OCI-LY7 (cell line): ENCODE data around the gene ASB4. TPM values are rescaled to one million over a fixed set of nuclear protein-coding genes. Genes with fewer than 3 reads are reported as not detected.

Experiments
- BruUV-seq: library from RNA; stranded (reverse); fragments of 400-500 nt; replicated peaks from 2 replicates; lab custom pipeline; 2021; lab: Mats Ljungman, UMichigan
- CTCF ChIA-PET: fragments of 300-600 bp; sonication (Branson Sonifier 250); formaldehyde crosslinking; loops from one replicate; lab custom pipeline; 2022; ENCODE audit warnings: antibody characterized with exemption; ENCODE audit not compliant: unreplicated experiment; lab: Charles Lee
- POLR2A ChIA-PET: fragments of 300-600 bp; sonication (Branson Sonifier 250); formaldehyde crosslinking; loops from one replicate; lab custom pipeline; 2022; ENCODE audit warnings: antibody characterized with exemption; lab: Charles Lee
- DNase-seq: peaks from one replicate; pipeline ENCODE4 v3.0.0-alpha.2; 2015; ENCODE audit warnings: low spot score
- H2AFZ ChIP-seq: fragments of 200-600 bp; sonication (generic), shearing (Covaris generic); 2 replicates; pipeline ENCODE4 v1.6.1; 2014; ENCODE audit warnings: mild to moderate bottlenecking, antibody characterized with exemption, low read length, moderate library complexity
- H3K27ac ChIP-seq: fragments of 200-600 bp; sonication (generic); 2 replicates; pipeline ENCODE4 v1.5.1; 2014; ENCODE audit warnings: mixed run types, low read depth, mild to moderate bottlenecking, moderate library complexity, low read length, inconsistent platforms; ENCODE audit not compliant: poor library complexity, severe bottlenecking
- H3K36me3 ChIP-seq: fragments of 200-600 bp; sonication (generic); 2 replicates; pipeline ENCODE4 v1.6.1; 2014; ENCODE audit warnings: mild to moderate bottlenecking, antibody characterized with exemption, low read length, moderate library complexity, mixed read lengths; ENCODE audit not compliant: insufficient read depth
- H3K4me1 ChIP-seq: fragments of 200-600 bp; sonication (generic); 2 replicates; pipeline ENCODE4 v1.5.1; 2014; ENCODE audit warnings: mild to moderate bottlenecking, low read length; ENCODE audit not compliant: insufficient read depth, poor library complexity, severe bottlenecking
- H3K4me2 ChIP-seq: fragments of 200-600 bp; sonication (generic); 2 replicates; pipeline ENCODE4 v1.6.1; 2014; ENCODE audit warnings: mild to moderate bottlenecking, low read length
- H3K4me3 ChIP-seq: fragments of 200-600 bp; sonication (generic); 2 replicates; pipeline ENCODE4 v1.5.1; 2014; ENCODE audit warnings: mild to moderate bottlenecking, low read depth, low read length; ENCODE audit not compliant: poor library complexity, severe bottlenecking
- H3K79me2 ChIP-seq: fragments of 200-600 bp; sonication (generic); 2 replicates; pipeline ENCODE4 v1.6.1; 2016; ENCODE audit warnings: low read depth, mild to moderate bottlenecking, low read length, moderate library complexity, mixed read lengths; ENCODE audit not compliant: insufficient read depth
- H3K9me2 ChIP-seq: fragments of 200-600 bp; sonication (generic); 2 replicates; pipeline ENCODE4 v1.6.1; 2016; ENCODE audit warnings: mild to moderate bottlenecking, low read length, mixed read lengths; ENCODE audit not compliant: insufficient read depth
- H3K9me3 ChIP-seq: fragments of 200-600 bp; sonication (generic); 2 replicates; pipeline ENCODE4 v1.6.1; 2014; ENCODE audit warnings: mild to moderate bottlenecking, mixed run types, low read length, mixed read lengths
- H4K20me1 ChIP-seq: fragments of 200-600 bp; sonication (generic); 2 replicates; pipeline ENCODE4 v1.6.1; 2014; ENCODE audit warnings: mild to moderate bottlenecking, antibody characterized with exemption, low read length, moderate library complexity, mixed read lengths; ENCODE audit not compliant: insufficient read depth
- CTCF ChIP-seq: fragments of 200-600 bp; sonication (generic); conservative IDR thresholded peaks from 2 replicates; pipeline ENCODE4 v1.5.1; 2014; ENCODE audit warnings: mild to moderate bottlenecking, antibody characterized with exemption, low read length, moderate library complexity, mixed read lengths
- EZH2phosphoT487 ChIP-seq: fragments of 200-600 bp; sonication (generic); IDR thresholded peaks from 2 replicates; pipeline ENCODE4 v1.6.1; 2018; ENCODE audit warnings: low read depth, borderline replicate concordance, mild to moderate bottlenecking, mixed run types, antibody characterized with exemption, low read length, moderate library complexity, mixed read lengths
- intact Hi-C: fragments of 100-400 bp; cut with micrococcal nuclease; formaldehyde crosslinking; loops from one replicate; pipeline ENCODE4 v1.10.0; 2022; ENCODE audit not compliant: unreplicated experiment
- total RNA-seq, 2 experiments: library from RNA; depleted of rRNA in 1 of 2; stranded (reverse); fragments of >200 nt in 1 of 2; shearing (Covaris generic) in 1 of 2; gene quantifications; 2 replicates each; pipeline ENCODE4 v1.2.3, GENCODE V29; 2014 to 2022

ASB4 gene
- total RNA-seq, 2 experiments from 2014 or later, result not detected

- BruUV-seq, result no TSS peak
- Histone ChIP-seq H3K79me2 (no peaks in the 10 kb centered on the region), H4K20me1 (no peaks in the 10 kb centered on the region), H3K36me3 (no peaks in the 10 kb centered on the region), H3K4me1 (no peaks in the 10 kb centered on the region), H3K9me3 (no peaks in the 10 kb centered on the region), H3K9me2 (no peaks in the 10 kb centered on the region), H2AFZ (no peak overlapping the region), H3K4me3 (no peak overlapping the region), H3K27ac (no peak overlapping the region), H3K4me2 (no peak overlapping the region)
- TF ChIP-seq CTCF, result no peak
- no peak for TF ChIP-seq EZH2phosphoT487
- ChIA-PET CTCF (no interaction called here), POLR2A (no interaction called here)
- intact Hi-C loops, result no loop called here
- DNase-seq, result no peak
Observed at GRCh38 chr7:95579318-95579717, 93.6 kb downstream of the ASB4 start.

- no TSS peak for BruUV-seq
- H3K9me3 ChIP-seq, result no peaks in the 10 kb centered on the region
- H3K79me2 ChIP-seq, result no peaks in the 10 kb centered on the region
- H3K4me3 ChIP-seq, result no peak overlapping the region
- H3K9me2 ChIP-seq, result no peaks in the 10 kb centered on the region
- H3K4me1 ChIP-seq, result no peaks in the 10 kb centered on the region
- no peak for TF ChIP-seq EZH2phosphoT487
- TF ChIP-seq CTCF, result no peak
- intact Hi-C loops, result no loop called here
- H3K36me3 ChIP-seq, result no peaks in the 10 kb centered on the region
- ChIA-PET POLR2A (no interaction called here), CTCF (no interaction called here)
- no peak overlapping the region for H3K27ac ChIP-seq
- H4K20me1 ChIP-seq, result no peaks in the 10 kb centered on the region
- no peak overlapping the region for H3K4me2 ChIP-seq
- no peak for DNase-seq
- H2AFZ ChIP-seq, result no peak overlapping the region
Observed at GRCh38 chr7:95581467-95581866, 95.7 kb downstream of the ASB4 start.

- no peak overlapping the region for H3K4me2 ChIP-seq
- POLR2A ChIA-PET, result interaction anchor here (1.3 kb wide), 1 partner anchor 27 kb away, joined by 3 read pairs; no protein-coding TSS in a partner anchor
- no peak overlapping the region for H3K4me3 ChIP-seq
- H3K36me3 ChIP-seq, result no peaks in the 10 kb centered on the region
- no peaks in the 10 kb centered on the region for H3K79me2 ChIP-seq
- no peaks in the 10 kb centered on the region for H4K20me1 ChIP-seq
- TF ChIP-seq EZH2phosphoT487, result no peak
- TF ChIP-seq CTCF, result no peak
- no peak for DNase-seq
- intact Hi-C loops, result no loop called here
- no peak overlapping the region for H2AFZ ChIP-seq
- no TSS peak for BruUV-seq
- H3K9me2 ChIP-seq, result no peaks in the 10 kb centered on the region
- H3K27ac ChIP-seq, result no peak overlapping the region
- no peaks in the 10 kb centered on the region for H3K9me3 ChIP-seq
- no peaks in the 10 kb centered on the region for H3K4me1 ChIP-seq
- CTCF ChIA-PET, result no interaction called here
Observed at GRCh38 chr7:95582578-95583293, 97.0 kb downstream of the ASB4 start.
